HG03066 (cell line): ENCODE measurements around the gene DAB2IP.

Experiments
- ATAC-seq: cut with Tn5 transposase; IDR thresholded peaks from one replicate; pipeline ENCODE4 v1.9.1; 2021; ENCODE audit warnings: low read depth; ENCODE audit not compliant: unreplicated experiment

Gene DAB2IP

GRCh38 chr9:121625590-121625989 lies 25.8 kb upstream of the DAB2IP start:
- ATAC-seq = no peak

GRCh38 chr9:121626012-121626411 lies 25.4 kb upstream of the DAB2IP start:
- no peak for ATAC-seq

DNA sequence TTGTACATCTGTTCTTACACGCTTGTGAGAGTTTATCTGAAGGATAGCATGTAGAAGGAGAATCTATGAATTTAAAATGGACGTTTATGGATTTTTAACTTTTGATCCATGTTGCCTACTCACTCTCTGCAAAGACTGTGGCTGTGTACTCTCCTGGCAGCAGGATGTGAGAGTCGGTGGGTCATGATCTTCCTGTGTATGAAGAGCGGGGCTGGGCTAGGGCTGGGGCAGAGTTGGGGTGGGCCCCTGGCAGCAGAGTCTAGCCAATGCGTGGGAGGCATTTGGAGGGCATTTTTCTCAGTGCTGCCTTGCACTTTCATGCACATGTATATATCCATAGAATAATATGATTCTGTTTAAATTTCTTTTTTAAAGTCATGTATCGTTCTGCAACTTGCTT lies 24.0 kb upstream of the DAB2IP start:
- no peak for ATAC-seq

GRCh38 chr9:121628401-121628800 lies 23.0 kb upstream of the DAB2IP start:
- no peak for ATAC-seq

DNA sequence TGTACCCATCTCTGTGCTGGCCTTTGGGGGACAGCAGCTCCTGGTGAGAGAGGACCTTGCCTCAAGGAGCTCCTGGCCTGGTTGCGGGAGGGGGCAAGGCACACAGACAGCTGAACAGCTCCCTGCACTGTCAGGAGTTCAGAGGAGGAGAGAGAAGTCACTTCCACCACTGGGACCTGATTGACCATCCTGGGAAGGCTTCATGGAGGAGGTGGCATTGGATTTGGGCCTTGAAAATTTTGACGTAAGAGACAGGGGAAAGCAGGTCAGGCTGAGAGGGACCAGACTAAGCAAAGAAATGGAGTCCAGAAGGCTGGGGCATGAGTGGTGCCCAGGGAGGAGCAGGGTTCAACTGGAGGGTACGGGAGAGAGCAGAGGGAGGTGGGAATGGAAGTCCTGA lies 20.3 kb upstream of the DAB2IP start:
- ATAC-seq = no peak

- ATAC-seq = no peak
These were observed 19.4 kb upstream of the DAB2IP start for GRCh38 chr9:121631978-121632418.

- ATAC-seq = no peak
These were observed 18.2 kb upstream of the DAB2IP start for GRCh38 chr9:121633119-121633714.

GRCh38 chr9:121633736-121634135 lies 17.7 kb upstream of the DAB2IP start:
- ATAC-seq = no peak

DNA sequence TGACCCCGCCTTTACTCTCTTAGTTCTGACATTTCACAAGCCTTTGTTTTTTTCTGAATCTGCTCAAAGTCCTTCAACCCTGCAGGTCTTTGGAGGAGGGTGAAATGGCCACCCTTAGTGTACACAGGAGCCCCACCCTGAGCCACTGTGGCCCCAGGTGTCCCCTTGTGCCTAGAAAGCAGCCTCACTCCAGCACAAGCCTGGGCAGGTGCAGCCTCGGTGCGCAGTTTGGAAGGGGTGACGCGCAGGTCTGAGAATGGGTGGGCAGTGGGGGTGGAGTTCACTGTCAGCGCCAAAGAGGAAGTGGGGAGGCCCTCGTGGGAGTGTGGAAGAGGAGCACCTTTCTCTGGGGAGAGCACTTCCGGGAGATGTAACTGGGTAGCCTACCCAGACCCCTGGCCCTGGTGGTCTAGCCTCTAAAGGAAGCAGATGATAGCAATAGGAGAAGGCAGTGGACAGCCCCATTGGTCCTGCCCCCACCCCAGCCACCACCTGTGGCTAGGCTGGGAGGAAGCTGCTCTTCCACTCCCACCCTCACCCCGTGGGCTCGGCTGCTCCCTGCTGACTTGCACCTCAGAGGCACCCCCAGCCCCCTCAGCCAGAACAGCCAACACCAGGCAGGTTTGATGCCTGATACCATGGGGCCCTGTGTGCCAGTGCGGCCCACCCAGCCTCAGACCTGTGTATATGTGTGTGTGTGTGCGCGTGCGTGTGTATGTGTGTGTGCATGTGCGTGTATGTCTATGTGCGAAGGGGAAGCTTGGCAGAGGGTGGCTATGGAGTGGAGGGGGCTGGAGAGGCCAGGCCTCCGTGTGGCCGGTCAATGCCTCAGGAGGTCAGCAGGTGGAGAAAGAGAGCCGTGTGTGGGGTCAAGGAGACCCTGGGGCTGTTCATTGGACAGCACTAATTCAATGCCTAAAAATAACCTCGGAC lies 16.8 kb upstream of the DAB2IP start:
- ATAC-seq = no peak

DNA sequence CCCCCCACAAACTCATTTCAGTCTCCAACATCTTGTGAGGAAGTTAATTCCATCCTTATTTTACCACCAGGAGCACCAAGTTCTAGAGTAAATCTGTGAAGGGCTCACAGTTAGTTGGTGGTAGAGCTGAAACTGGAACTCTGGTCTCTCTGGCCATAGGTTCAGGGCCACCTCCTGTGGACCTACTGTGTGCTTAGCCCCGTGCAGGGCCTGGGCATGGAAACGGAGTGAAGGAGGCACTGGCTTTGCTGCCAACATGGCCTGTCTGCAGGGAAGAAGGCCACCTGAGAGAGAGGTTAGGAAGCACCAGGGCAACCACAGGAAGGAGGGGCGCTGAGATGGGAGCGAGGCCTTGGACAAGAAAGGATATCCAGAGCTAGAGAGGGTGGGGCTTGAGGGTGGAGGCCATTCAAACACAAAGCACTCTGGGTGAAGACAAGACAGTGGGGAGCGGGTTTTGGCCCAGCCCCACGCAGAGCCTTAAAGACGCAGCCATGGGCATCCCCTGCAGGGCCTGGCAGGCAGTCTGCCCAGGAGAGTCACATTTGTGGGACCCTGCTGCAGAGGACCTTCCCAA lies 16.0 kb upstream of the DAB2IP start:
- ATAC-seq = no peak

GRCh38 chr9:121636341-121636865 lies 15.0 kb upstream of the DAB2IP start:
- no peak for ATAC-seq

- no peak for ATAC-seq
These were observed 14.3 kb upstream of the DAB2IP start for GRCh38 chr9:121636978-121637712.

- ATAC-seq = no peak
These were observed 13.7 kb upstream of the DAB2IP start for GRCh38 chr9:121637713-121638220.

DNA sequence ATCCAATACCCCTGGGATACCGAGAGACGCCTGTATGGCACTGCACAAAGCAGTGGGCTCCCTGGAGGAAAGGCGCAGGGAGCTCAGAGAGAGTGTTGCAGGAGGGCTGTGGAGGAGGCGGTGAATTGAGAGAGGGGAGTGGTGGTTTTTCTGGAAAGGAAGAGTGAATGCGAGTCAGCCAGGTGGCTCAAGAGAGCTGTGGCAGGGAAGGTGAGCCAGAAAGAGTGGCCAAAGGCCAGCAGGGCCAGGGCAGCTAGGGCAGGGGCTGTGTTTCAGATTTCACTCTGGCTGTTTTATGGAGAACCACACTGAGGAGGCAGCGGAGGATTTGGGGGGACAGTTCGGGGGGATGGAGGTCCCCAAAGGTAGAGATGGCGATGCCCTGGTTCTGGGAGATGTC lies 13.0 kb upstream of the DAB2IP start:
- ATAC-seq = no peak

DNA sequence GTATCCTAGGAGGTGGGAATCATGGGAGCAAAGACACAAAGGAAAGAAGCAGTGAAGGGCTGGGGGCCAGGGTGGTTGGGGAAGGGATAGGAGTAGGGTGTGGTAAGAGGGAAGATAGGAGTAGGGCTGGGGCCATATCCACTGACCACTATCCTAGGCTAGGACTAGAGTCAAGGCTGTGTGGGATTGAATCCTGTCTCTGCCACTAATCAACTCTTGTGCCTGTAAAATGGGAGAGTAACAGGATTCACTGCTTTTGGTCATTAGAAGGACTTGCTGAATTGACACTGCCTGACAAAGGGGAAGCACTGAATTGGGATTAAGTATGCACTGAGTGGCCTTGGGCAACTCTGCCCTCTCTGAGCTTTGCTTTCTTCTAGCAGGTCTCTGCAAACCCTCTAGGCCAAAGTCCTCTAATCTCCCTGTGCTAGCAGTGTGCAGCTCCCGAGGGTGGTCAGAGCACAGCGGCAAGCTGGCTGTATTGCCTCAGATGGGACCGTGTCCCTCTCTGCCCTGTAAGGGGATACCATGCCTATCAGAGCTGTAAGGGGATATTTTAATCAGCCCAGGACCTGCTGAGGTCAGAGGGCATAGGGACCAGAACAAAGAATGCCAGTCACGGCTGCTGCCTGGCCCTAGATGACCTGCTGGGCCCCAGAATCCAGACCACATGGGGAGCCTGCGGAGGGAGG lies 12.4 kb upstream of the DAB2IP start:
- no peak for ATAC-seq

- no peak for ATAC-seq
These were observed 11.8 kb upstream of the DAB2IP start for GRCh38 chr9:121639619-121640018.

DNA sequence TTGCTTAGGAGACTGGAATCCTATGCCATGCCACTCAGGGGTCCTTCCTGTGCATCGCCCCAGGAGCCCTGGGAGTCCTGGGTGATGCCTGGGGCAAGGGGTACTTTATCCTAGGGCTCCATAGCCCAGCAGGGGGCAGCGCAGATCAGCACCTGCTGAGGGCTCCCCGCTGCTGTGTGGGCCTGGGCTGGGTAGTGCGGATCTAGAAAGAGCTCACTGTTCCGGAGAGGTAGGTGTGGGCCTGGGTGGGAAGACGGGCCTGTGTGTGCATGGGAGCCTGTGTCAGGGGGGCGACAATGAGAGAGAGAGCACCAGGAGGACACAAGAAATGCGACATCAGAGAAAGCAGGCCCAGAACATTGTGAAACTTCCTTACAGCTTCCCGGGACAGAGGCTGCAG lies 11.4 kb upstream of the DAB2IP start:
- ATAC-seq = no peak

GRCh38 chr9:121640491-121641223 lies 10.8 kb upstream of the DAB2IP start:
- ATAC-seq = no peak

DNA sequence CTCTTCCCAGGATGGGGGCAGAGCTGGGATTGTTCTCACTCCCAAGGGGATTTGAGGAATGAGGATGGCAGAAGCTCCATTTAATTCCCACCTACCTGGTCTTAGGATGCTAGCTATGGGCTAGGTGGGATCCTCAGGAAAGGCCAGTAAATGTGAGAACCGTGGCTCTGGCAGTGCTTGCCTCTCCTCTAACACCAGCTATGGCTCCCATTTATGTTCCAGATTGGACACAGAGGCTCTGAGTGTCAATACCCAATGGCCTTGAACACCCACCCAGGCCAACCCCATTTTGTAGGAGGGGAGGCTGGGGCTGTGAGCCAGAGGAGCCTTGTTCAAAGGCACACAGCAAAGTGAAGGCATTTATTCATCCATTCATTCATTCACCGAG lies 10.2 kb upstream of the DAB2IP start:
- no peak for ATAC-seq
